H1 (cell line): ENCODE measurements around the gene ZFP64. TPM values are rescaled to one million over a fixed set of nuclear protein-coding genes. Genes with fewer than 3 reads are reported as not detected.

Source experiments
- CTCF ChIA-PET: fragments of 300-600 bp; sonication (Branson Sonifier 250); formaldehyde crosslinking; loops from one replicate; lab custom pipeline; 2021; ENCODE audit not compliant: partially characterized antibody; lab: Charles Lee
- POLR2A ChIA-PET: fragments of 300-600 bp; sonication (Branson Sonifier 250); formaldehyde crosslinking; loops from one replicate; lab custom pipeline; 2021; ENCODE audit warnings: inconsistent platforms; ENCODE audit not compliant: partially characterized antibody; lab: Charles Lee
- DNase-seq, 2 experiments: peaks; one replicate each; pipeline versions ENCODE4 v3.0.0 to v3.0.0-alpha.2; 2010 to 2022; ENCODE audit warnings: low spot score in 2 of 2, low read depth in 1 of 2, mixed read lengths in 1 of 2
- FAIRE-seq: peaks from 2 replicates; lab custom pipeline; 2011; peaks lifted over from hg19 to GRCh38; lab: Jason Lieb, UNC
- H2AFZ ChIP-seq: 2 replicates; pipeline ENCODE4 v1.8.1; 2012; ENCODE audit warnings: low read length, inconsistent platforms
- H2AK5ac ChIP-seq: 2 replicates; pipeline ENCODE4 v1.6.1; 2013; ENCODE audit warnings: low read depth, low read length
- H2BK120ac ChIP-seq: replicated peaks from 2 replicates; pipeline ENCODE3; 2013; ENCODE audit warnings: low read depth, low read length, inconsistent platforms
- H2BK12ac ChIP-seq: 2 replicates; pipeline ENCODE4 v1.6.1; 2013; ENCODE audit warnings: low read depth, low read length
- H2BK15ac ChIP-seq: 2 replicates; pipeline ENCODE4 v1.6.1; 2013; ENCODE audit warnings: low read length
- H2BK20ac ChIP-seq: 2 replicates; pipeline ENCODE4 v1.6.1; 2013; ENCODE audit warnings: low read length
- H2BK5ac ChIP-seq: 2 replicates; pipeline ENCODE4 v1.6.1; 2013; ENCODE audit warnings: low read depth, low read length
- H3K14ac ChIP-seq: 2 replicates; pipeline ENCODE4 v1.6.1; 2013; ENCODE audit warnings: inconsistent platforms; ENCODE audit not compliant: insufficient read length
- H3K18ac ChIP-seq: 2 replicates; pipeline ENCODE4 v1.6.1; 2013; ENCODE audit warnings: low read length; ENCODE audit errors: extremely low read depth
- H3K23ac ChIP-seq: 2 replicates; pipeline ENCODE4 v1.6.1; 2013; ENCODE audit warnings: inconsistent platforms; ENCODE audit not compliant: insufficient read length
- H3K23me2 ChIP-seq: 2 replicates; pipeline ENCODE4 v1.6.1; 2013; ENCODE audit warnings: low read depth, low read length
- H3K27ac ChIP-seq: 2 replicates; pipeline ENCODE4 v1.6.1; 2011; ENCODE audit warnings: low read depth, low read length, inconsistent platforms
- H3K27me3 ChIP-seq, 4 experiments: replicated peaks in 1 of 4; 1 replicate in 1 of 4; 2 replicates in 3 of 4; pipeline versions ENCODE4 v1.6.1 to v1.8.1; 2011 to 2013; ENCODE audit warnings: low read length in 3 of 4, mild to moderate bottlenecking in 3 of 4, inconsistent platforms in 2 of 4, mixed read lengths in 2 of 4, moderate library complexity in 1 of 4; ENCODE audit not compliant: control insufficient read depth in 3 of 4, insufficient read depth in 3 of 4; ENCODE audit errors: extremely low read depth in 1 of 4
- H3K36me3 ChIP-seq, 4 experiments: 2 replicates each; pipeline versions ENCODE4 v1.6.1 to v1.8.1; 2011 to 2013; ENCODE audit warnings: mild to moderate bottlenecking in 4 of 4, low read length in 3 of 4, moderate library complexity in 2 of 4, control low read depth in 1 of 4, inconsistent platforms in 1 of 4; ENCODE audit not compliant: insufficient read depth in 4 of 4, control insufficient read depth in 2 of 4
- H3K4ac ChIP-seq: replicated peaks from 2 replicates; pipeline ENCODE3; 2013; ENCODE audit warnings: low read length, low read depth, mixed read lengths, inconsistent platforms; ENCODE audit not compliant: insufficient read length
- H3K4me1 ChIP-seq, 4 experiments: replicated peaks in 1 of 4; 1 replicate in 1 of 4; 2 replicates in 3 of 4; pipeline versions ENCODE4 v1.6.1 to v1.8.1; 2011 to 2013; ENCODE audit warnings: low read length in 3 of 4, inconsistent platforms in 2 of 4, mixed read lengths in 1 of 4; ENCODE audit not compliant: insufficient read depth in 4 of 4, control insufficient read depth in 3 of 4
- H3K4me2 ChIP-seq, 2 experiments: 2 replicates each; pipeline versions ENCODE4 v1.6.1 to v1.8.1; 2011 to 2013; ENCODE audit warnings: low read depth in 2 of 2, low read length in 2 of 2, control low read depth in 1 of 2, inconsistent platforms in 1 of 2, mild to moderate bottlenecking in 1 of 2; ENCODE audit not compliant: insufficient read depth in 1 of 2
- H3K4me3 ChIP-seq, 4 experiments: fragments of 200-600, 300-600 bp in 1 of 4; sonication (generic), shearing (Covaris generic), sonication (Bioruptor Twin) in 1 of 4; 2 replicates each; pipeline versions ENCODE4 v1.5.1 to v1.8.1; 2011 to 2016; ENCODE audit warnings: low read length in 4 of 4, low read depth in 3 of 4, control low read depth in 2 of 4, inconsistent platforms in 2 of 4, mild to moderate bottlenecking in 2 of 4, mixed read lengths in 1 of 4, moderate library complexity in 1 of 4; ENCODE audit not compliant: insufficient read depth in 2 of 4; ENCODE audit errors: extremely low read depth in 1 of 4
- H3K56ac ChIP-seq: replicated peaks from 2 replicates; pipeline ENCODE3; 2013; ENCODE audit warnings: low read depth, mild to moderate bottlenecking, mixed read lengths, low read length, inconsistent platforms; ENCODE audit not compliant: insufficient read length
- H3K79me1 ChIP-seq: 2 replicates; pipeline ENCODE4 v1.6.1; 2013; ENCODE audit warnings: low read depth, low read length, control low read depth
- H3K79me2 ChIP-seq, 2 experiments: 2 replicates each; pipeline versions ENCODE4 v1.6.1 to v1.8.1; 2012 to 2013; ENCODE audit warnings: low read length in 2 of 2, mild to moderate bottlenecking in 2 of 2, inconsistent platforms in 1 of 2; ENCODE audit not compliant: insufficient read depth in 2 of 2, control insufficient read depth in 1 of 2
- H3K9ac ChIP-seq, 4 experiments: replicated peaks in 1 of 4; 1 replicate in 1 of 4; 2 replicates in 3 of 4; pipeline versions ENCODE4 v1.6.1 to v1.8.1; 2011 to 2013; ENCODE audit warnings: low read depth in 3 of 4, low read length in 3 of 4, control low read depth in 2 of 4, mild to moderate bottlenecking in 2 of 4, moderate library complexity in 2 of 4, inconsistent platforms in 1 of 4; ENCODE audit errors: extremely low read depth in 1 of 4
- H3K9me3 ChIP-seq, 2 experiments: 2 replicates each; pipeline versions ENCODE4 v1.6.1 to v1.8.1; 2012 to 2013; ENCODE audit warnings: mild to moderate bottlenecking in 2 of 2, moderate library complexity in 2 of 2, control low read depth in 1 of 2, inconsistent platforms in 1 of 2, low read depth in 1 of 2, low read length in 1 of 2, mixed read lengths in 1 of 2; ENCODE audit not compliant: insufficient read depth in 2 of 2
- H4K20me1 ChIP-seq, 2 experiments: replicated peaks in 1 of 2; 2 replicates each; pipeline versions ENCODE3 to v1.8.1; 2011 to 2013; ENCODE audit warnings: inconsistent platforms in 2 of 2, low read length in 2 of 2, mild to moderate bottlenecking in 1 of 2; ENCODE audit not compliant: insufficient read depth in 2 of 2, control insufficient read depth in 1 of 2
- H4K5ac ChIP-seq: 2 replicates; pipeline ENCODE4 v1.6.1; 2013; ENCODE audit warnings: low read length, low read depth, mixed read lengths, inconsistent platforms; ENCODE audit not compliant: insufficient read length
- H4K8ac ChIP-seq: 2 replicates; pipeline ENCODE4 v1.8.0; 2013; ENCODE audit warnings: mild to moderate bottlenecking, moderate library complexity, low read length, inconsistent platforms; ENCODE audit not compliant: insufficient read depth; ENCODE audit errors: extremely low read depth
- H4K91ac ChIP-seq: replicated peaks from 2 replicates; pipeline ENCODE3; 2013; ENCODE audit warnings: low read length, mixed read lengths, inconsistent platforms; ENCODE audit not compliant: insufficient read length
- BRCA1 ChIP-seq: IDR thresholded peaks from 2 replicates; pipeline ENCODE4 v1.6.1; 2012; ENCODE audit warnings: low read depth, low read length, improper control_type of control experiment
- CTBP2 ChIP-seq: IDR thresholded peaks from 2 replicates; pipeline ENCODE4 v1.7.0; 2011; ENCODE audit warnings: borderline replicate concordance, mild to moderate bottlenecking, moderate library complexity, mixed read lengths, low read length; ENCODE audit not compliant: insufficient read depth, insufficient read length
- EP300 ChIP-seq, 2 experiments: IDR thresholded peaks; 1 replicate in 1 of 2; 2 replicates in 1 of 2; pipeline ENCODE4 v1.6.1; 2011 to 2012; ENCODE audit warnings: low read depth in 2 of 2, low read length in 2 of 2, mild to moderate bottlenecking in 2 of 2, borderline replicate concordance in 1 of 2, inconsistent platforms in 1 of 2, moderate library complexity in 1 of 2
- GTF2F1 ChIP-seq: IDR thresholded peaks from 2 replicates; pipeline ENCODE4 v1.6.1; 2012; ENCODE audit warnings: low read depth, low read length, improper control_type of control experiment, borderline replicate concordance
- JUND ChIP-seq: IDR thresholded peaks from 2 replicates; pipeline ENCODE4 v1.6.1; 2011; ENCODE audit warnings: mild to moderate bottlenecking, improper control_type of control experiment, low read length
- KDM1A ChIP-seq: fragments of 200-600, 300-600 bp; sonication (generic); IDR thresholded peaks from 2 replicates; pipeline ENCODE4 v1.7.1; 2016; ENCODE audit warnings: mild to moderate bottlenecking, low read length, borderline replicate concordance
- KDM5A ChIP-seq: fragments of 200-600 bp; IDR thresholded peaks from 2 replicates; pipeline ENCODE4 v1.7.1; 2012; ENCODE audit warnings: mild to moderate bottlenecking, low read length, inconsistent platforms, mixed read lengths
- MAFK ChIP-seq: IDR thresholded peaks from 2 replicates; pipeline ENCODE4 v1.6.1; 2012; ENCODE audit warnings: low read depth, mild to moderate bottlenecking, improper control_type of control experiment, low read length
- NRF1 ChIP-seq: IDR thresholded peaks from 2 replicates; pipeline ENCODE4 v1.6.1; 2011; ENCODE audit warnings: mild to moderate bottlenecking, low read depth, low read length, improper control_type of control experiment
- PHF8 ChIP-seq: fragments of 200-600 bp; sonication (generic); conservative IDR thresholded peaks from 2 replicates; pipeline ENCODE4 v1.7.1; 2012; ENCODE audit warnings: low read depth, mild to moderate bottlenecking, inconsistent platforms, low read length, moderate library complexity
- POLR2AphosphoS5 ChIP-seq: IDR thresholded peaks from 2 replicates; pipeline ENCODE4 v1.6.1; 2011; ENCODE audit warnings: low read depth, low read length
- POU5F1 ChIP-seq: IDR thresholded peaks from 2 replicates; pipeline ENCODE4 v1.6.1; 2011; ENCODE audit warnings: low read depth, mild to moderate bottlenecking, low read length, moderate library complexity
- RAD21 ChIP-seq, 2 experiments: IDR thresholded peaks in 1 of 2; conservative IDR thresholded peaks in 1 of 2; 2 replicates each; pipeline ENCODE4 v1.6.1; 2011; ENCODE audit warnings: low read depth in 2 of 2, low read length in 2 of 2, improper control_type of control experiment in 1 of 2, inconsistent platforms in 1 of 2, mild to moderate bottlenecking in 1 of 2, moderate library complexity in 1 of 2
- SP4 ChIP-seq: IDR thresholded peaks from 2 replicates; pipeline ENCODE4 v1.6.1; 2012; ENCODE audit warnings: low read length, inconsistent platforms
- SRF ChIP-seq: IDR thresholded peaks from 2 replicates; pipeline ENCODE4 v1.6.1; 2011; ENCODE audit warnings: mild to moderate bottlenecking, low read depth, low read length, moderate library complexity
- WGBS, 2 experiments: shearing (Covaris generic) in 1 of 2; methylation state at CpG; one replicate each; pipeline versions ENCODE4 v1.1.6 to v1.1.7; 2013 to 2015; ENCODE audit warnings: low lambda C conversion rate in 2 of 2, mixed read lengths in 2 of 2, inconsistent platforms in 1 of 2, low coverage in 1 of 2, missing lambda C conversion rate in 1 of 2; ENCODE audit not compliant: insufficient replicate concordance in 2 of 2, insufficient coverage in 1 of 2, insufficient read length in 1 of 2; ENCODE audit errors: extremely low coverage in 1 of 2, missing lambda C conversion rate in 1 of 2; 5-methylcytosine and 5-hydroxymethylcytosine counted together
- polyA plus RNA-seq, 7 experiments: library from polyadenylated mRNA; depleted of rRNA in 3 of 7; stranded (reverse) in 5 of 7; unstranded in 2 of 7; fragments of >200 nt in 5 of 7; fragments of 200-250 nt in 2 of 7; gene quantifications; 1 replicate in 5 of 7; 2 replicates in 1 of 7; 4 replicates in 1 of 7; pipeline versions ENCODE4 v1.2.1 to v1.2.3, GENCODE V29; 2011 to 2013; ENCODE audit warnings: missing spikeins in 2 of 7, mixed read lengths in 2 of 7
- total RNA-seq: library from RNA; stranded (reverse); fragmentation: NEBNext Ultra II Directional; extraction: Animal tissue kit (Norgen Biotek cat#: 25700); gene quantifications from 2 replicates; pipeline ENCODE4 v1.2.1, GENCODE V29; 2021

Gene ZFP64
- total and polyA plus RNA-seq, 2 of the 8 experiments (the other 6 are each of a cell fraction or from before 2014, with no cell fraction given) = 25.3 to 43.7 TPM

DNA sequence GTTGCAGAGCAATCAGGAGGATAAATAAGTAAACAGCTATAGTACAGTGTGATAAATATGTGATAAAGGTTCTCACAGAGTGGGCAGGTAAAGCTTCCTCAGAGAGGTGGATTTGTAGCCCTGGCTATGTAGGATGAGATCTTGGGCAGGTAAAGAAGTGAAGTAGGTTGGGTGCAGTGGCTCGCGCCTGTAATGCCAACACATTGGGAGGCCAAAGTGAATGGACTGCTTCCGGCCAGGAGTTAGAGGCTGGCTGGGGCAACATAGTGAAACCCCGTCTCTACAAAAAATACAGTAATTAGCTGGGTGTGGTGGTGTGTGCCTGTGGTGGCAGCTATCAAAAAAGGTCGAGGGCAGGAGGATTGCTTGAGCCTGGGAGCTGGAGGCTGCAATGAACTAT, 72.9 kb downstream of the ZFP64 start:
- H3K27me3 ChIP-seq = no peaks in the 10 kb centered on the region
- H3K79me1 ChIP-seq = no peaks in the 10 kb centered on the region
- H2BK12ac ChIP-seq = no peak overlapping the region
- H2AK5ac ChIP-seq = no peak overlapping the region
- H3K4ac ChIP-seq = no peak overlapping the region
- WGBS, 2 experiments = 92% methylated on average over 5 of the region's 5 CpGs; no CpG with 5 or more reads in 1 of the 2 experiments
- no peaks in the 10 kb centered on the region for H3K4me1 ChIP-seq
- no peak overlapping the region for H3K18ac ChIP-seq
- H4K8ac ChIP-seq = no peak overlapping the region
- H3K79me2 ChIP-seq = no peaks in the 10 kb centered on the region
- POLR2A ChIA-PET = interaction anchor here (0.6 to 1.2 kb wide), 2 partner anchors 15 to 71 kb away, joined by 3 to 4 read pairs; no protein-coding TSS in a partner anchor
- no peaks in the 10 kb centered on the region for H3K23me2 ChIP-seq
- CTCF ChIA-PET = interaction anchor here (0.6 to 3.5 kb wide), 4 partner anchors 11 to 217 kb away, joined by 3 to 19 read pairs (median 4); no protein-coding TSS in a partner anchor
- H4K91ac ChIP-seq = no peak overlapping the region
- no peak overlapping the region for H4K5ac ChIP-seq
- H3K14ac ChIP-seq = no peak overlapping the region
- no peak overlapping the region for H3K4me2 ChIP-seq
- no peak overlapping the region for H3K4me3 ChIP-seq
- no peak overlapping the region for H2BK120ac ChIP-seq
- H2BK5ac ChIP-seq = no peak overlapping the region
- no peak overlapping the region for H2BK20ac ChIP-seq
- no peak overlapping the region for H3K9ac ChIP-seq
- H2BK15ac ChIP-seq = no peak overlapping the region
- no peaks in the 10 kb centered on the region for H3K36me3 ChIP-seq
- no peak for FAIRE-seq
- no peak overlapping the region for H2AFZ ChIP-seq
- H3K23ac ChIP-seq = no peak overlapping the region
- no peak overlapping the region for H3K27ac ChIP-seq
- no peaks in the 10 kb centered on the region for H3K9me3 ChIP-seq
- H3K56ac ChIP-seq = no peak overlapping the region
- DNase-seq = no peak
- no peaks in the 10 kb centered on the region for H4K20me1 ChIP-seq
- TF ChIP-seq POLR2AphosphoS5 (no peak), KDM1A (no peak), JUND (no peak), POU5F1 (no peak), MAFK (no peak), EP300 (IDR thresholded peaks at IDR 0.05; ENCODE audit: borderline replicate concordance in 1 of 2, low read depth in 2 of 2, low read length in 2 of 2) (no peak), NRF1 (no peak), RAD21 (IDR thresholded peaks at IDR 0.05 in 1 of 2, conservative IDR thresholded peaks at IDR 0.05 in 1 of 2; ENCODE audit: low read depth in 2 of 2, low read length in 2 of 2) (no peak), CTBP2 (no peak), BRCA1 (no peak), PHF8 (no peak), SP4 (no peak), KDM5A (no peak), SRF (no peak), GTF2F1 (no peak)
